Skeletal muscle tissue (tissue), 4 donors: ENCODE data around the gene FCHSD1. TPM values are rescaled to one million over a fixed set of nuclear protein-coding genes. Genes with fewer than 3 reads are reported as not detected.
A peak's percentile ranks its signal among the peaks of the same experiment; 100 is the strongest.
"Not testable (repeated sequence)": the region's sequence is repeated elsewhere in the genome, so short reads cannot be mapped to it uniquely, and the experiment has no call there.

Source experiments
- H3K27ac ChIP-seq: one replicate; pipeline ENCODE4 v1.7.0; 2013; ENCODE audit warnings: mild to moderate bottlenecking, low read depth, low read length, inconsistent platforms
- H3K27me3 ChIP-seq, 3 donors: one replicate each; pipeline ENCODE4 v1.7.0; 2013; ENCODE audit warnings: low read length in 3 of 3; ENCODE audit not compliant: control insufficient read depth in 3 of 3, insufficient read depth in 3 of 3
- H3K36me3 ChIP-seq, 3 donors: one replicate each; pipeline ENCODE4 v1.7.0; 2013; ENCODE audit warnings: low read length in 3 of 3; ENCODE audit not compliant: control insufficient read depth in 3 of 3, insufficient read depth in 3 of 3
- H3K4me1 ChIP-seq, 3 donors: one replicate each; pipeline ENCODE4 v1.7.0; 2013; ENCODE audit warnings: low read length in 3 of 3, mild to moderate bottlenecking in 3 of 3; ENCODE audit not compliant: control insufficient read depth in 3 of 3, insufficient read depth in 3 of 3
- H3K4me3 ChIP-seq, 3 donors: one replicate each; pipeline ENCODE4 v1.7.0; 2013; ENCODE audit warnings: low read length in 3 of 3
- H3K9ac ChIP-seq, 3 donors: one replicate each; pipeline ENCODE4 v1.7.0; 2013; ENCODE audit warnings: low read length in 3 of 3, mild to moderate bottlenecking in 3 of 3, moderate library complexity in 2 of 3, low read depth in 1 of 3
- H3K9me3 ChIP-seq, 3 donors: one replicate each; pipeline ENCODE4 v1.7.0; 2013; ENCODE audit warnings: low read length in 3 of 3; ENCODE audit not compliant: control insufficient read depth in 3 of 3
- total RNA-seq: library from RNA; depleted of rRNA; stranded (reverse); fragments of >200 nt; gene quantifications from one replicate; pipeline ENCODE4 v1.2.3, GENCODE V29; 2014
- donor health status: Osteomylitis.

Gene FCHSD1
- total RNA-seq, 1 donor from 2014 or later, result 5.2 TPM

GRCh38 chr5:141623186-141623585 lies 28.0 kb downstream of the FCHSD1 start:
- H3K9me3 ChIP-seq, result no peaks in the 10 kb centered on the region
- peaks cover 47 to 61% (median 60%) of the 10 kb centered on the region in 3 donors for H3K36me3 ChIP-seq
- H3K9ac ChIP-seq, result no peak overlapping the region
- peaks cover 0 to 5% (median 3%) of the 10 kb centered on the region in 3 donors for H3K4me1 ChIP-seq
- no peak overlapping the region for H3K4me3 ChIP-seq
- no peaks in the 10 kb centered on the region for H3K27me3 ChIP-seq
- no peak overlapping the region for H3K27ac ChIP-seq

- H3K4me1 ChIP-seq, result peaks cover 14 to 30% (median 24%) of the 10 kb centered on the region in 3 donors
- peaks cover 22 to 30% (median 29%) of the 10 kb centered on the region in 3 donors for H3K36me3 ChIP-seq
- peak within 1 kb of the TSS; percentile 70 to 84 (median 72) for H3K4me3 ChIP-seq
- H3K27ac ChIP-seq, result peak within 1 kb of the TSS; percentile 96
- no peaks in the 10 kb centered on the region for H3K9me3 ChIP-seq
- H3K9ac ChIP-seq, result peak within 1 kb of the TSS; percentile 88 to 96 (median 93)
- no peaks in the 10 kb centered on the region for H3K27me3 ChIP-seq
Observed at GRCh38 chr5:141618804-141619554, 32.2 kb downstream of the FCHSD1 start, which contains the start of gene DIAPH1. Gene DIAPH1 (minus strand): TSS chr5:141619000. CDS start chr5:141618914, 86 bp downstream.

GRCh38 chr5:141618030-141618803 lies 33.0 kb downstream of the FCHSD1 start:
- Histone ChIP-seq H3K27me3 (no peaks in the 10 kb centered on the region), H3K9me3 (no peaks in the 10 kb centered on the region), H3K4me1 (peaks cover 19 to 35% (median 29%) of the 10 kb centered on the region in 3 donors), H3K9ac (peak overlapping the region; percentile 88 to 96 (median 93)), H3K36me3 (peaks cover 18 to 25% (median 24%) of the 10 kb centered on the region in 3 donors), H3K4me3 (peak overlapping the region; percentile 70 to 84 (median 72)), H3K27ac (peak overlapping the region; percentile 96)

DNA sequence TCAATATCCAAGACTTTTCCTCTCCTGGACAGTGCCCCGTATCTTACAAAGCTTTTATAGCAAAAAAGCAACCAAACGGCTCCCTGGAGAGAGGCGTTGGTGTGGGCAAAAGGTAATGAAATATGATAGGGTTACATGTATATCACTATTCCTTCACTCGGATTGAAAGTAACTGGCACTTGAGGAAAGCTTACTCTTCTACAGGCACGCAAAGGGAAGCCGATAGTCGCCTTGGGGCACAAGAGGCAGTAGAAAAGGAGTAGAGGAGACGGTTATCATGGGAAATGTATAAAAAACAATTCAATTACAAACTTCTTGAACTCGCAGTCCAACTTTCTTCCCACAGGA lies 33.6 kb downstream of the FCHSD1 start:
- Histone ChIP-seq H3K9me3 (no peaks in the 10 kb centered on the region), H3K27me3 (no peaks in the 10 kb centered on the region), H3K36me3 (peaks cover 18 to 23% (median 21%) of the 10 kb centered on the region in 3 donors), H3K4me3 (peak overlapping the region; percentile 70 to 84 (median 72)), H3K9ac (peak overlapping the region; percentile 88 to 96 (median 93)), H3K27ac (peak overlapping the region; percentile 96), H3K4me1 (peaks cover 22 to 41% (median 35%) of the 10 kb centered on the region in 3 donors)

DNA sequence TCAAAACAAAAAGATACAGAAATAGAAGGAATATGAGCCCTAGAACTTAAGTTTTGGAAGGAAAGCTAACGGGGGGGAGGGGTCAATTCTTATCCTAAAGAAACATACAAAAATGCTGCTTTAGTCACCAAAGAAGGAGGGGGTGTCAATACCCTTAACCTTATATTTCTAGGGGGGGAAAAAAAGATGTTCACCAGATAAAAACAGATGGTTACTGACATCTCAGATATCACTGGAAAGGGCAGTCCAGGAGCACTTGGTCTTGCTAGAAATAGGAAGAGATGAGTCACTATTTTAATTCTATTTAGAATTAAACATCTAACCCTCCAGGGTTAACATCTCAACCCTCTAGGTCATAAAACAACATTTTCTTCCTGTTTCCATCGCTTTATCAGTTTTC lies 34.1 kb downstream of the FCHSD1 start:
- peak overlapping the region; percentile 88 to 96 (median 93) for H3K9ac ChIP-seq
- H3K4me3 ChIP-seq, result peak overlapping the region; percentile 70 to 84 (median 72)
- peak overlapping the region; percentile 96 for H3K27ac ChIP-seq
- H3K4me1 ChIP-seq, result peaks cover 22 to 43% (median 36%) of the 10 kb centered on the region in 3 donors
- peaks cover 16 to 21% (median 20%) of the 10 kb centered on the region in 3 donors for H3K36me3 ChIP-seq
- H3K9me3 ChIP-seq, result no peaks in the 10 kb centered on the region
- no peaks in the 10 kb centered on the region for H3K27me3 ChIP-seq

DNA sequence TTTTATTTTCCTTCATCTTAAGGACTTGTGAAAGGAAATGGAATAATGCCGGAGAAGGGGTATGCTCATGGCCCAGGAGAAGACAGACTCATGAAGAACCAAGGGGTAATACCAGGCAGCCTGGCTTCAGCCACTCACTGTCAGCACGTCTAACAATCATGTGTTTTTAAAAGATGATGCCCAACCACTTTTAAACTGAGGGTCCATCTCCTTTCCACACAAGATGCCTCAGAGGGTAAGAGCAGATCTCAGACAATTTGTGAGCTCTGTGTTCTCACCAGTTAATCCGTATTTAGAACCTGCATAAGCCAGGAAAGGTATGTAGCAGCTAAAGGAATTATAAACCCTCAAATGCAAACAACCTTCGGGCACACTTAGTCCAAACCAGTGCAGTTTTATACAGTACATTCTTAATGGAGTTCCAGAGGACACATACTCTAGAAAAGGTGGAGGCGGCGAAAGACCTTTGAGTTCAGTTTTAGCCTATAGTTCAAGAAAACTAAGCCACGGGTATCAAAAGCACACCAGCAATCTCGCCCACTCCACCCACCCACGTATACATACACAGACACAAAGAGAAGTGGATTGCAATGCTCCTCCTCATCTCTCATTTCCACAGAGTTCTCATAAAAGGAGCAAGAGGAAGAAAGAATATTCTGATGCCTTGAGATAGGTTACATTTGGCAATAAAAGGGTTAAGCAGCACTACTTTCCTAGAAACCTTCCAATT lies 35.1 kb downstream of the FCHSD1 start:
- no peaks in the 10 kb centered on the region for H3K27me3 ChIP-seq
- peaks cover 27 to 43% (median 40%) of the 10 kb centered on the region in 3 donors for H3K4me1 ChIP-seq
- H3K36me3 ChIP-seq, result peaks cover 7 to 12% (median 10%) of the 10 kb centered on the region in 3 donors
- no peaks in the 10 kb centered on the region for H3K9me3 ChIP-seq
- H3K9ac ChIP-seq, result peak overlapping the region; percentile 23 to 96 (median 93)
- H3K27ac ChIP-seq, result peak overlapping the region; percentile 96
- peak overlapping the region; percentile 70 to 84 (median 72) for H3K4me3 ChIP-seq

DNA sequence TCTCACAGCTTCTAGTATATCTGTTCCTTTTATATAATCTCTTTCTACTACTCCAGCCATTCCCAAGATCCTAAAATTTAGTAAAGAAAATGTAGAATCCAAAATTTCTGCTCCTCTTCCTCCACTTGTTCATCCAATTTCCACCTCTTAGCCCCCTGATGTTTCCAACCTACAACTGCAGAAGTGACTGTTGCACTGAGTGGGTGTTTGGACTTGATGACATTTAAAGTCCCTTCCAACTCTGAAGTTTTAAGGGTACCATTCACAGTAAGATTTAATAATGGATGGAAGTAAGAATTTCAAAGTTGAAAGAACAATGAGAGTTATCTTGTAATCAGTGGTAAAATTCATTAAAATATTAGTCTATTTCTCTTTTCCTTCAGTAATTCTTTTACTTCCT lies 37.9 kb downstream of the FCHSD1 start:
- no peaks in the 10 kb centered on the region for H3K27me3 ChIP-seq
- peak overlapping the region in 1 of 3 donors; percentile 10 for H3K9ac ChIP-seq
- H3K4me3 ChIP-seq, result no peak overlapping the region
- H3K4me1 ChIP-seq, result peaks cover 29 to 43% (median 38%) of the 10 kb centered on the region in 3 donors
- H3K9me3 ChIP-seq, result no peaks in the 10 kb centered on the region
- H3K36me3 ChIP-seq, result no peaks in the 10 kb centered on the region
- H3K27ac ChIP-seq, result peak overlapping the region; percentile 48

DNA sequence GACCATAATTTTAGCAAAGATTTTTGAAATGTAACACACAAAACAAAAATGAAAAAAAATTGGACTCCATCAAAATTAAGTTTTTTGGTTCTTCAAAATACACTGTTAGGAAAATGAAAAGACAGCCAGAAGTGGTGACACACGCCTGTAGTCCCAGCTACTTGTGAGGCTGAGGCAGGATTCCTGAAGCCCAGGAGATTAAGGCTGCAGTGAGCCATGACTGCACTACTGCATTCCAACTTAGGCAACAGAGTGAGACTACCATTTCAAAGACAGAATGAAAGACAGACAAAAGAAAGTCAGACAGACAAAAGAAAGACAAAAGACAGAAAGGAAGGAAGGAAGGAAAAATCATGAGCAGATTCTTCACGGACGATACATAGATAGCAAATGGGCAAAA lies 39.9 kb downstream of the FCHSD1 start:
- Histone ChIP-seq H3K4me3 (no peak overlapping the region), H3K9ac (no peak overlapping the region), H3K27me3 (no peaks in the 10 kb centered on the region), H3K27ac (no peak overlapping the region), H3K36me3 (no peaks in the 10 kb centered on the region), H3K9me3 (no peaks in the 10 kb centered on the region), H3K4me1 (peaks cover 23 to 35% (median 30%) of the 10 kb centered on the region in 3 donors)

GRCh38 chr5:141609921-141610320 lies 41.3 kb downstream of the FCHSD1 start:
- H3K4me3 ChIP-seq, H3K27ac ChIP-seq, H3K27me3 ChIP-seq, H3K9ac ChIP-seq, H3K36me3 ChIP-seq, H3K9me3 ChIP-seq: not testable (repeated sequence)
- H3K4me1 ChIP-seq, result peaks cover 15 to 31% (median 27%) of the 10 kb centered on the region in 3 donors
